B cell (primary cell): ENCODE results near the gene SLC8B1. TPM values are rescaled to one million over a fixed set of nuclear protein-coding genes. Genes with fewer than 3 reads are reported as not detected.

Experiments used
- ATAC-seq: fragments of 200-7000 bp; cut with Tn5 transposase; one replicate; pipeline ENCODE4 v1.10.0; 2021; ENCODE audit warnings: low read depth, mild to moderate bottlenecking, moderate number of reproducible peaks, moderate library complexity
- CTCF ChIA-PET: fragments of 350-600 bp; sonication (Branson Sonifier 250); formaldehyde crosslinking; loops from one replicate; lab custom pipeline; 2021; ENCODE audit warnings: antibody characterized with exemption, inconsistent platforms; lab: Charles Lee
- POLR2A ChIA-PET: fragments of 350-600 bp; sonication (Branson Sonifier 250); formaldehyde crosslinking; loops from one replicate; lab custom pipeline; 2021; ENCODE audit warnings: antibody characterized with exemption; lab: Charles Lee
- DNase-seq: peaks from one replicate; pipeline ENCODE4 v3.0.0; 2013
- H2AFZ ChIP-seq: 2 replicates; pipeline ENCODE4 v1.6.1; 2012; ENCODE audit warnings: mild to moderate bottlenecking, low read depth, low read length; ENCODE audit not compliant: insufficient read depth, poor library complexity, severe bottlenecking
- H3K27ac ChIP-seq, 2 donors: 1 replicate in 1 of 2; 2 replicates in 1 of 2; pipeline ENCODE4 v1.5.1; 2012 to 2013; ENCODE audit warnings: low read length in 2 of 2, mild to moderate bottlenecking in 2 of 2, moderate library complexity in 1 of 2
- H3K27me3 ChIP-seq, 4 experiments: fragments of 200-600 bp in 1 of 4; sonication (generic) in 1 of 4; replicated peaks in 1 of 4; 1 replicate in 2 of 4; 2 replicates in 2 of 4; pipeline versions ENCODE4 v1.6.1 to v1.7.0; 2013 to 2016; ENCODE audit warnings: low read length in 3 of 4, mild to moderate bottlenecking in 2 of 4, mixed read lengths in 1 of 4, moderate library complexity in 1 of 4; ENCODE audit not compliant: insufficient read depth in 4 of 4, control insufficient read depth in 3 of 4; ENCODE audit errors: control extremely low read depth in 1 of 4
- H3K36me3 ChIP-seq, 2 experiments: replicated peaks in 1 of 2; 1 replicate in 1 of 2; 2 replicates in 1 of 2; pipeline versions ENCODE4 v1.6.1 to v1.7.1; 2013; ENCODE audit warnings: low read length in 1 of 2; ENCODE audit not compliant: insufficient read depth in 2 of 2, control insufficient read depth in 1 of 2; ENCODE audit errors: control extremely low read depth in 1 of 2, extremely low read depth in 1 of 2
- H3K4me1 ChIP-seq, 2 donors: fragments of 200-600 bp in 1 of 2; sonication (generic) in 1 of 2; 1 replicate in 1 of 2; 2 replicates in 1 of 2; pipeline versions ENCODE4 v1.5.1 to v1.6.1; 2013 to 2017; ENCODE audit warnings: low read length in 2 of 2; ENCODE audit not compliant: control insufficient read depth in 2 of 2, insufficient read depth in 2 of 2
- H3K4me2 ChIP-seq: replicated peaks from 2 replicates; pipeline ENCODE3; 2012; ENCODE audit warnings: mild to moderate bottlenecking, low read depth, low read length; ENCODE audit not compliant: poor library complexity, severe bottlenecking
- H3K4me3 ChIP-seq, 5 experiments: fragments of 200-600 bp in 1 of 5; sonication (generic) in 1 of 5; 1 replicate in 3 of 5; 2 replicates in 2 of 5; pipeline versions ENCODE4 v1.5.1 to v1.7.0; 2011 to 2016; ENCODE audit warnings: low read length in 4 of 5, mild to moderate bottlenecking in 4 of 5, low read depth in 2 of 5, control low read depth in 1 of 5, moderate library complexity in 1 of 5; ENCODE audit not compliant: insufficient read depth in 1 of 5; ENCODE audit errors: control extremely low read depth in 1 of 5, extremely low read depth in 1 of 5
- H3K79me2 ChIP-seq: fragments of 200-600 bp; sonication (generic); one replicate; pipeline ENCODE4 v1.6.0; 2016; ENCODE audit warnings: low read length; ENCODE audit not compliant: control insufficient read depth, insufficient read depth
- H3K9ac ChIP-seq: fragments of 200-600 bp; sonication (generic); 2 replicates; pipeline ENCODE4 v1.6.1; 2017; ENCODE audit warnings: mild to moderate bottlenecking, low read length, moderate library complexity
- H3K9me3 ChIP-seq, 3 donors: one replicate each; pipeline versions ENCODE4 v1.6.1 to v1.7.1; 2013; ENCODE audit warnings: low read length in 2 of 3; ENCODE audit not compliant: control insufficient read depth in 2 of 3, insufficient read depth in 1 of 3; ENCODE audit errors: control extremely low read depth in 1 of 3
- H4K20me1 ChIP-seq: 2 replicates; pipeline ENCODE4 v1.6.0; 2012; ENCODE audit warnings: mild to moderate bottlenecking, low read length; ENCODE audit not compliant: insufficient read depth, control insufficient read depth, poor library complexity, severe bottlenecking
- H3K27ac Mint-ChIP-seq: one replicate; pipeline ENCODE4 v1.8.0; 2021; ENCODE audit warnings: mixed read lengths
- H3K27me3 Mint-ChIP-seq: one replicate; pipeline ENCODE4 v1.8.0; 2021; ENCODE audit warnings: mixed read lengths
- H3K4me1 Mint-ChIP-seq: one replicate; pipeline ENCODE4 v1.8.0; 2021; ENCODE audit warnings: mixed read lengths
- H3K4me3 Mint-ChIP-seq: one replicate; pipeline ENCODE4 v1.8.0; 2021; ENCODE audit warnings: mixed read lengths
- H3K9me3 Mint-ChIP-seq: one replicate; pipeline ENCODE4 v1.8.0; 2022; ENCODE audit warnings: mixed read lengths; ENCODE audit not compliant: insufficient read depth
- EZH2 ChIP-seq: IDR thresholded peaks from 2 replicates; pipeline ENCODE4 v1.6.1; 2012; ENCODE audit warnings: borderline replicate concordance, low read depth, mild to moderate bottlenecking, moderate library complexity, low read length; ENCODE audit not compliant: insufficient read depth, poor library complexity, severe bottlenecking
- WGBS: methylation state at CpG from one replicate; pipeline ENCODE4 v1.1.5; 2013; ENCODE audit warnings: missing lambda C conversion rate; ENCODE audit not compliant: insufficient coverage; 5-methylcytosine and 5-hydroxymethylcytosine counted together
- intact Hi-C: fragments of 100-400 bp; cut with micrococcal nuclease; formaldehyde crosslinking; loops from one replicate; pipeline ENCODE4 v1.10.0; 2022
- polyA plus RNA-seq: library from polyadenylated mRNA; depleted of rRNA; stranded (reverse); fragments of >200 nt; gene quantifications from 2 replicates; pipeline ENCODE4 v1.2.3, GENCODE V29; 2012
- total RNA-seq, 2 donors: library from RNA; stranded (reverse); fragments of 120-200 nt in 1 of 2; gene quantifications; 1 replicate in 1 of 2; 2 replicates in 1 of 2; pipeline versions ENCODE4 v1.2.3 to v1.2.4, GENCODE V29; 2013 to 2022
- TF ChIP-seq, protein P1 (sequence below): fragments of 200-600 bp; IDR thresholded peaks from one replicate; pipeline ENCODE4 v1.8.0; 2022; ENCODE audit warnings: antibody characterized with exemption, mild to moderate bottlenecking

SLC8B1 gene
- total and polyA plus RNA-seq, 2 donors (not counting 1 experiment from before 2014, with no cell fraction given) = 18.7 to 35.6 TPM

DNA sequence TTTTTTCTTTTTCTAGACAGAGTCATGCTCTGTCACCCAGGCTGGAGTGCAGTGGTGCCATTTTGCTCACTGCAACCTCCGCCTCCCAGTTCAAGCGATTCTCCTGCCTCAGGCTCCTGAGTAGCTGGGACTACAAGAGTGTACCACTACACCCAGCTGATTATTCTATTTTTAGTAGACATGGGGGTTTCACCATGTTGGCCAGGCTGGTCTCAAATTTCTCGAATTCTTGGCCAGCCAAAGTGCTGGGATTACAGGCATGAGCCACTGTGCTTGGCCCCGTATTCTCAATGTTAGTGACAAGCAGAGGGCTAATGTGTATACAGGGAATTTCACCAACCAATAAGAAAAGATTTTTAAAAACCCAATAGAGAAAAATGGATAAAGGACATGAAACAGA is 31.9 kb upstream of the SLC8B1 start:
- H3K4me1 Mint-ChIP-seq = peaks cover 8% of the 10 kb centered on the region
- no peaks in the 10 kb centered on the region for H4K20me1 ChIP-seq
- H3K9me3 Mint-ChIP-seq = no peaks in the 10 kb centered on the region
- H3K9ac ChIP-seq = no peak overlapping the region
- H3K27ac ChIP-seq = no peak overlapping the region
- no peak for ATAC-seq
- H3K36me3 ChIP-seq = no peaks in the 10 kb centered on the region
- H2AFZ ChIP-seq = no peak overlapping the region
- peaks cover 0 to 7% of the 10 kb centered on the region in 2 donors for H3K4me1 ChIP-seq
- 100% methylated on average over 1 of the region's 4 CpGs for WGBS
- H3K27ac Mint-ChIP-seq = no peak overlapping the region
- H3K9me3 ChIP-seq = no peaks in the 10 kb centered on the region
- H3K79me2 ChIP-seq = no peaks in the 10 kb centered on the region
- intact Hi-C loops = no loop called here
- no peak for DNase-seq
- ChIA-PET POLR2A (no interaction called here), CTCF (interaction anchor here (0.6 kb wide), 2 partner anchors 170 to 194 kb away, joined by 3 read pairs; no protein-coding TSS in a partner anchor)
- H3K4me2 ChIP-seq = no peak overlapping the region
- H3K4me3 Mint-ChIP-seq = no peak overlapping the region
- H3K4me3 ChIP-seq = no peak overlapping the region
- no peaks in the 10 kb centered on the region for H3K27me3 ChIP-seq
- TF ChIP-seq, protein P1, sequence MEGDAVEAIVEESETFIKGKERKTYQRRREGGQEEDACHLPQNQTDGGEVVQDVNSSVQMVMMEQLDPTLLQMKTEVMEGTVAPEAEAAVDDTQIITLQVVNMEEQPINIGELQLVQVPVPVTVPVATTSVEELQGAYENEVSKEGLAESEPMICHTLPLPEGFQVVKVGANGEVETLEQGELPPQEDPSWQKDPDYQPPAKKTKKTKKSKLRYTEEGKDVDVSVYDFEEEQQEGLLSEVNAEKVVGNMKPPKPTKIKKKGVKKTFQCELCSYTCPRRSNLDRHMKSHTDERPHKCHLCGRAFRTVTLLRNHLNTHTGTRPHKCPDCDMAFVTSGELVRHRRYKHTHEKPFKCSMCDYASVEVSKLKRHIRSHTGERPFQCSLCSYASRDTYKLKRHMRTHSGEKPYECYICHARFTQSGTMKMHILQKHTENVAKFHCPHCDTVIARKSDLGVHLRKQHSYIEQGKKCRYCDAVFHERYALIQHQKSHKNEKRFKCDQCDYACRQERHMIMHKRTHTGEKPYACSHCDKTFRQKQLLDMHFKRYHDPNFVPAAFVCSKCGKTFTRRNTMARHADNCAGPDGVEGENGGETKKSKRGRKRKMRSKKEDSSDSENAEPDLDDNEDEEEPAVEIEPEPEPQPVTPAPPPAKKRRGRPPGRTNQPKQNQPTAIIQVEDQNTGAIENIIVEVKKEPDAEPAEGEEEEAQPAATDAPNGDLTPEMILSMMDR = no peak
- no peaks in the 10 kb centered on the region for H3K27me3 Mint-ChIP-seq

DNA sequence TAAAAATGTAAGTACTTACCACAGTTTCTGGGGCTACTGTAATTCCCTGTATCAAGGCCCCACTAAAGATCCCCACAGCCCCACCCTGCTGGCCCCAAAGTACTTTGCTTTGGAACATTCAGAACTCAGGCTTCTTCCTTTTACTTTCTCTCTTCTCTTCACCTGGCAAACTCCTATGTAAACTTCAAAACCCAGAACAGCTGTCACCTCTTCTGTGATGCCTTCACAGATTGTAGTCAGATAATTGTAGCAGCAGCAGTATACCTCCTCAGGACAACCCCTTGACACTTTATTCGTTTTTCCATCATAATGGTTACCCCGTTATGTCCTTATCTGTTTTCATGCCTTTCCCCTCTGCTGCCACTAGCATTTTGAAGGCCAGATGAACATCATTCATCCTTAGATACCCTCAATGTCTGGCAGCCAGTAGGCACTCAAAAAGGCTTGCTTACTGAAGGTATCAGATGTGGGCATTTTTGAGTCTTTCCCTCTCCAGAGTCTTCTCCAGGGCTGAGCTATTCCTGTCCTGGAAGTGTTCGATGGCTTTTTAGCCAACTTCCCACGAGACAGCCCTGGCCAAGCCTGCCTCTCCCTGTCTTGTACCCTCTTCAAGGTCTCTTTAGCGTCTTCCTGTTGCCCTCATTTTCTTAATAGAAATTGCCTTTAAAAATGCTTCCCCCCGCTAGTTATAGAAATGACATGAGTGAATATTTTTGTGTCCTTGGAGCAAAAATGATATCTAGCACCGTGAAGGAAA is 30.9 kb upstream of the SLC8B1 start:
- peaks cover 2% of the 10 kb centered on the region for H3K4me1 Mint-ChIP-seq
- H3K4me3 Mint-ChIP-seq = no peak overlapping the region
- Histone ChIP-seq H3K79me2 (no peaks in the 10 kb centered on the region), H3K9ac (no peak overlapping the region), H3K27me3 (no peaks in the 10 kb centered on the region), H2AFZ (no peak overlapping the region), H3K27ac (no peak overlapping the region), H3K4me3 (no peak overlapping the region), H3K36me3 (no peaks in the 10 kb centered on the region), H3K4me1 (no peaks in the 10 kb centered on the region), H4K20me1 (no peaks in the 10 kb centered on the region), H3K4me2 (no peak overlapping the region), H3K9me3 (no peaks in the 10 kb centered on the region)
- no peak for ATAC-seq
- no peaks in the 10 kb centered on the region for H3K9me3 Mint-ChIP-seq
- intact Hi-C loops = no loop called here
- CTCF ChIA-PET = interaction anchor here (1.4 kb wide), 1 partner anchor 33 kb away, joined by 4 read pairs; no protein-coding TSS in a partner anchor
- WGBS = 100% methylated on average over 1 of the region's 7 CpGs
- no peaks in the 10 kb centered on the region for H3K27me3 Mint-ChIP-seq
- POLR2A ChIA-PET = no interaction called here
- TF ChIP-seq, protein P1 = no peak
- no peak for TF ChIP-seq EZH2
- H3K27ac Mint-ChIP-seq = no peak overlapping the region
- DNase-seq = no peak
